Measurements from ENCODE around the gene PPP6R2.

PPP6R2 gene, protein sequence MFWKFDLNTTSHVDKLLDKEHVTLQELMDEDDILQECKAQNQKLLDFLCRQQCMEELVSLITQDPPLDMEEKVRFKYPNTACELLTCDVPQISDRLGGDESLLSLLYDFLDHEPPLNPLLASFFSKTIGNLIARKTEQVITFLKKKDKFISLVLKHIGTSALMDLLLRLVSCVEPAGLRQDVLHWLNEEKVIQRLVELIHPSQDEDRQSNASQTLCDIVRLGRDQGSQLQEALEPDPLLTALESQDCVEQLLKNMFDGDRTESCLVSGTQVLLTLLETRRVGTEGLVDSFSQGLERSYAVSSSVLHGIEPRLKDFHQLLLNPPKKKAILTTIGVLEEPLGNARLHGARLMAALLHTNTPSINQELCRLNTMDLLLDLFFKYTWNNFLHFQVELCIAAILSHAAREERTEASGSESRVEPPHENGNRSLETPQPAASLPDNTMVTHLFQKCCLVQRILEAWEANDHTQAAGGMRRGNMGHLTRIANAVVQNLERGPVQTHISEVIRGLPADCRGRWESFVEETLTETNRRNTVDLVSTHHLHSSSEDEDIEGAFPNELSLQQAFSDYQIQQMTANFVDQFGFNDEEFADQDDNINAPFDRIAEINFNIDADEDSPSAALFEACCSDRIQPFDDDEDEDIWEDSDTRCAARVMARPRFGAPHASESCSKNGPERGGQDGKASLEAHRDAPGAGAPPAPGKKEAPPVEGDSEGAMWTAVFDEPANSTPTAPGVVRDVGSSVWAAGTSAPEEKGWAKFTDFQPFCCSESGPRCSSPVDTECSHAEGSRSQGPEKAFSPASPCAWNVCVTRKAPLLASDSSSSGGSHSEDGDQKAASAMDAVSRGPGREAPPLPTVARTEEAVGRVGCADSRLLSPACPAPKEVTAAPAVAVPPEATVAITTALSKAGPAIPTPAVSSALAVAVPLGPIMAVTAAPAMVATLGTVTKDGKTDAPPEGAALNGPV

GRCh38 chr22:50342651-50343540, at the start of gene PPP6R2:
Gene PPP6R2, plus strand, starts transcription at chr22:50343327. Its CDS starts 50,582 bp downstream, at chr22:50393909.
- peak; percentile 68 to 89 (median 86) for DNase-seq

GRCh38 chr22:50293441-50294318, 49.4 kb upstream of the PPP6R2 start:
- no peak for DNase-seq

GRCh38 chr22:50294319-50294656, 48.8 kb upstream of the PPP6R2 start:
- no peak for DNase-seq

- DNase-seq, result no peak
Observed at GRCh38 chr22:50296658-50297490, 46.3 kb upstream of the PPP6R2 start.

DNA sequence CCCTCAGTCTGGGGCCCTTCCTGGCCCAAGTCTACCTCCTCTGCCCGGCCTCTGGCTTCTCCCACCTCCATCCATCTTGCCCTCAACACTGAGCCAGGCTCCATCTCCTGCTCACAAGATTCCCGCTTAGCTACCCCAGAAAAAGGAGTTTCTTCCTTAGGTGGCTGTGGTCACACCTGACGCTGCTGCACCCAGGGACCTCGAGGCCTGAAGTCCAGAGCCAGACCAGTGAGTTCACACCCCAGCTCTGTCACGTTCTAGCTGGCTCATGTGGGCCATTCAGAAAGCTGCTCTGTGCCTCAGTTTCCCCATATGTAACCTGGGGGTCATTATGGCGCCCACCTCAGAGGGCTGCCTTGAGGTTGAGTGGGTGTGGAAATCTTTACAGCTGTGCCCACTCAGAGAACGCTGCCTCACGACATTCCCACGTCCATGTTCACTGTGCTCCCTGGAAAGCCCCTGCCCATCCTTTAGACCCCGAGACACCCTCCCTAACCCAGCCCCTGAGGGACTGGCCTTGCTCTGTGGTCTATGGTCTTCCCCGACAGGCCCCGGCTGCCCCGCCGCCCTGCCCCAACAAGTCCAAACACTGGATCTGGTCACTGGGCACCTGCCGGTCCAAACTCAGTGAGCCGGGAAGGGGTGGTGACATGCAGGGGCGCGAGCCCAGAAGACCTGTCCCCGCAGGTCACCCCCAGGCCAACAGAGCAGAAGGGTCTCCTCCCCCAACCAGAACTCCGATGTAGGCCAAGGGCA, 45.4 kb upstream of the PPP6R2 start:
- DNase-seq, result no peak

- no peak for DNase-seq
Observed at GRCh38 chr22:50298266-50298637, 44.9 kb upstream of the PPP6R2 start.

DNA sequence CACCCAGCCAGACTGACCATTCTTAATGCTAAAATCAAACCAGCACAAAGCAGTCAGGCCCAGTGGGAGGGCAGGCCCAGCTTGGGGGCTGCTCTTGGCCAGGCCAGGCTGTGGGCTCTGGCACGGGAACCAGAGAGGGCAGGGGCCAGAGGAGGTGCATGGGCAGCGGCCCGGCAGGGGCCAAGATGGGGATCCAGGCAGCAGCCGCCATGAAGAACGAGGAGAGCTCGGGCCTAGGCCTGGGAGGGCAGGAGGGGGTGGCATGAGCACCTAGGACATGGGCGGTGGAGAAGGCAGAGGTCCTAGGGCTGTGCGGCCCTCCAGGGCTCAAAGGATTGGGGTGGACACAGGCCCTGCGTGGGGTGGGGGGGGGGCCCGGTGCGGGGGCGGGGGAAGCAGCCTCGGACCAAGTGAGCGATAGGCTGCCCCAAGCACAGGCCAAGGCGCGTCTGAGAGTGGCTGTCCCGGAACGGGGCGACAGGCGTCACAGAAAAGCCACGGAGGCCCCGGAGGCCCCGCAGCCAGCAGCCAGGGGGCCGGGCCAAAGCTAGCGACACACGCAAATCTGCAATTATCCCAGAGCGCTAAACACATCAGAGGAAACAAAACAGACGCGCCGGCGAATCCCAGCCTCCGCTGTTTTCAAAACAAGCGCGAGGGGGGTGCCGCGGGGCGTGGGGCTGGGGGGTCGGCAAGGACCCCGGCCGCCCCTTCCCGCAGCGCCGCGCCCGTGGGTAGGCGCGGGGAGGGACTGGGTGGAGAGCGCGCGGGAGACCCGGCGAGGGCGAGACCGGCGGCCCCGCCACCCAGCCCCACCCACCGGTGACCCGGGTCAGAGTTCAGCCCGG, 44.0 kb upstream of the PPP6R2 start:
- DNase-seq, result no peak

GRCh38 chr22:50299785-50300619, 43.1 kb upstream of the PPP6R2 start:
- DNase-seq, result no peak

- DNase-seq, result no peak
Observed at GRCh38 chr22:50300620-50301257, 42.4 kb upstream of the PPP6R2 start.

- DNase-seq, result no peak
Observed at GRCh38 chr22:50301581-50301991, 41.5 kb upstream of the PPP6R2 start.

DNA sequence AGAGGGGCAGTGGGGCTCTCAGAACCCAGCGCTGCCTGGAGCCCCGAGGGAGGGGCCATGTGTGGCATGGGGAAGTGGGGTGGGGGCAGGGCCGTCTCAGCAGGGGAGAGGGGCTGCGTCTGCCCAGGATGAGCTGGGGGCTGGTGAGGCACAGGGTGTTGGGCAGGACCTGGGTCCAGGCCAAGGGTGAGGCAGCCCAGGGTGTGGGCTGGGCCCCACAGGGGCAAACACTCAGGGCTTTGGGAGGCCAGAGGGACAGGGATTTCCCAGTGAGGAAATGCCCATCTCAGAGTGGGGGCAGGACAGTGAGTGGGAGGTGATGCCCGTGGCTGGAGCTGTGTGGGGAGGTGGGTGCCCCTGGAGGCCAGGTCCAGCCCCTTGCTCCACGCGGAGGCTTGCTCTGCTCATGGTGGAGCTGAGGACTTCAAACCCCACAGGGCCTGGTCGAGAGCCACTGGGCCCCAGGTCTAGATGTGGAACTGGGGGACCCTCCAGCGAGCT, 41.0 kb upstream of the PPP6R2 start:
- no peak for DNase-seq

GRCh38 chr22:50302564-50302963, 40.6 kb upstream of the PPP6R2 start:
- DNase-seq, result no peak

- DNase-seq, result no peak
Observed at GRCh38 chr22:50303515-50303847, 39.6 kb upstream of the PPP6R2 start.

- no peak for DNase-seq
Observed at GRCh38 chr22:50303848-50304527, 39.1 kb upstream of the PPP6R2 start.

GRCh38 chr22:50304528-50305392, 38.4 kb upstream of the PPP6R2 start:
- DNase-seq, result no peak

DNA sequence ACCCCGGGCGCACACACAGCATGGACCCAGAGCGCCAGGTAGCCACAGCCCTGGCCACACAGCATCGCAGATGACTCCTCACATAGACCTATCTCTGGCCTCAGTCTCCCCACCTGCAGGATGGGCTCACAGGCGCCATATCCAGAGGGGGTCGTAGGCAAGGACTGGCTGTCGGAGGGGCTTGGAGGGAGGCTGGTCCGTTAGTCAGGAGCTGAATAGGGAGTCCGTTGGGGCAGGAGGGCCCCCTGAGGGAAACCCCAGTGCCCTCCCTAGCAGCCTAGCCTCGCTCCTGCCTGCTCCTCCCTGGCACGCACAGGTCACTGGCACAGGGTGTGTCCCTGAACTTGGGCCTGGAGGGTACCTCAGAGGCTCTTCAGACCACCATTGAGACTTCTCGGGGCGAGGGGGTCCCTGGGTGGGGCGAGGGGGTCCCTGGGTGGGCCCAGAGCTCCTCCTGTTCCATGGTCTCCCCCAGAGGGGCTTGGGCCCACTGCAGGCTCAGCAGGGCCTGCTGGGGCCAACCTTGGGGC, 37.7 kb upstream of the PPP6R2 start:
- DNase-seq, result no peak

Data from stimulated activated naive CD4-positive, alpha-beta T cell (primary cell).